Measurements from ENCODE around the gene NECTIN1. TPM values are rescaled to one million over a fixed set of nuclear protein-coding genes. Genes with fewer than 3 reads are reported as not detected.

NECTIN1 gene
- total RNA-seq, 1 experiment from 2014 or later: 23.8 TPM

DNA sequence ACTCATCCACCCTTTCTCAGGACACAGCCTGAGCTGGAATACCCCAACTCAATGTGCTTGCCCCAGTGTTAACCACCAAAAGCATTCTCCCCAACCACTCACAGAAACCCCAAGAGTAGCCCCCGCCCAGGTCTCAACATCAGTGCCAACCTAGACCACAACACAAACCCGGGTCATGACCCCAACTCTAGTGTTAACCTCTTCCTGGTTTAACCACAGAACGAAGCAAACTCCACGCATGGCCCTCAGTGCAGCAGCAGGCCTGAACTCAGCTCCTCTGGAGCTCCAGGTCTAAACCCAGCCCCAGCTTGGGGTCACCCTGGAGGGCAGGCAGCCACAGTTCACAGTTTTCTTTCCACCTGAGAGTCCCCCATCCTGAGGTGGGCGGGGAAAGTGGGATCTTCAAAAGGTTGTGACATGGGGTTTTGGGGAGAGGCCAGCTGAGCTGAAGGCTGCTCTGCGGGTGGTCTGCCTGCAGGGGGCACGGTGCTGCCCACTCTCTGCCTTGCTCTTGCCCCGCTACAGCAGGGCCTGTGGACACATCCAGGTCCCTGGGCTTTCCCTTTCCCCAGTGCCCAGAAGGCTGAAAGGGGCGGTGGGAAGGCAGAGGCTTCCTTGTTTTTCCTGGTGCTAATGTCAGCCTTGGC, 37.9 kb downstream of the NECTIN1 start:
- Histone ChIP-seq H3K27ac (ENCODE audit: low read depth, low read length) (no peak overlapping the region), H2AFZ (ENCODE audit: low read depth, low read length, poor library complexity, severe bottlenecking) (no peak overlapping the region), H3K4me1 (ENCODE audit: control insufficient read depth in 1 of 2, insufficient read depth in 2 of 2, low read length in 2 of 2) (peaks cover 39 to 55% of the 10 kb centered on the region in 2 experiments), H3K9ac (ENCODE audit: low read length) (no peak overlapping the region), H3K79me2 (ENCODE audit: insufficient read depth, low read length) (peaks cover 8% of the 10 kb centered on the region; the same call in 1 of the 2 replicates), H3K4me3 (replicated peaks in 1 of 2; ENCODE audit: low read depth in 1 of 2, low read length in 2 of 2) (no peak overlapping the region), H3K36me3 (ENCODE audit: control insufficient read depth in 1 of 2, insufficient read depth in 2 of 2, low read length in 2 of 2) (no peaks in the 10 kb centered on the region), H3K4me2 (ENCODE audit: low read length) (no peak overlapping the region), H3K27me3 (ENCODE audit: insufficient read depth, low read length) (no peaks in the 10 kb centered on the region), H3K9me3 (ENCODE audit: control insufficient read depth in 1 of 2, insufficient read depth in 1 of 2, low read depth in 1 of 2, low read length in 2 of 2) (no peaks in the 10 kb centered on the region), H3K9me2 (ENCODE audit: insufficient read depth) (no peaks in the 10 kb centered on the region), H4K20me1 (ENCODE audit: insufficient read depth) (no peaks in the 10 kb centered on the region)
- CTCF ChIA-PET: no interaction called here
- POLR2A ChIA-PET: no interaction called here
- intact Hi-C loops (cut with micrococcal nuclease): no loop called here
- RAD21 ChIA-PET (ENCODE audit: low non-redundant PET in 1 of 2, low total read pairs in 2 of 2, uncharacterized antibody in 2 of 2, unreplicated experiment in 2 of 2): no interaction called here
- BruUV-seq (replicated peaks): no TSS peak
- TF ChIP-seq ZFX (IDR thresholded peaks at IDR 0.05) (no peak), JUND (IDR thresholded peaks at IDR 0.05) (no peak), CEBPB (IDR thresholded peaks at IDR 0.05; ENCODE audit: low read depth) (no peak), EZH2 (IDR thresholded peaks at IDR 0.05) (no peak), POLR2A (IDR thresholded peaks at IDR 0.05; ENCODE audit: borderline replicate concordance, extremely low read depth, insufficient read depth, insufficient read length) (no peak), SP1 (IDR thresholded peaks at IDR 0.05; ENCODE audit: low read depth) (no peak), SRF (IDR thresholded peaks at IDR 0.05; ENCODE audit: low read depth) (no peak), TCF7L2 (IDR thresholded peaks at IDR 0.05; ENCODE audit: borderline replicate concordance, extremely low read depth, insufficient read depth, insufficient read length) (no peak), RAD21 (IDR thresholded peaks at IDR 0.05; ENCODE audit: low read depth) (no peak), YY1 (IDR thresholded peaks at IDR 0.05; ENCODE audit: extremely low read depth, insufficient replicate concordance, low read depth, low read length) (no peak), ZNF274 (IDR thresholded peaks at IDR 0.05; ENCODE audit: low read depth, low read length) (no peak), ZBTB33 (IDR thresholded peaks at IDR 0.05; ENCODE audit: extremely low read depth, insufficient replicate concordance, low read length) (no peak)
- TF ChIP-seq, protein P1, sequence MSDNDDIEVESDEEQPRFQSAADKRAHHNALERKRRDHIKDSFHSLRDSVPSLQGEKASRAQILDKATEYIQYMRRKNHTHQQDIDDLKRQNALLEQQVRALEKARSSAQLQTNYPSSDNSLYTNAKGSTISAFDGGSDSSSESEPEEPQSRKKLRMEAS (IDR thresholded peaks at IDR 0.05): no peak
- ATAC-seq (no peak), DNase-seq (ENCODE audit: low read depth, low spot score) (no peak)

Measured in HCT116 (cell line).